ENCODE measurements around the gene KIF2C.
"Not testable (repeated sequence)": the region's sequence is repeated elsewhere in the genome, so short reads cannot be mapped to it uniquely, and the experiment has no call there.

The KIF2C gene

DNA sequence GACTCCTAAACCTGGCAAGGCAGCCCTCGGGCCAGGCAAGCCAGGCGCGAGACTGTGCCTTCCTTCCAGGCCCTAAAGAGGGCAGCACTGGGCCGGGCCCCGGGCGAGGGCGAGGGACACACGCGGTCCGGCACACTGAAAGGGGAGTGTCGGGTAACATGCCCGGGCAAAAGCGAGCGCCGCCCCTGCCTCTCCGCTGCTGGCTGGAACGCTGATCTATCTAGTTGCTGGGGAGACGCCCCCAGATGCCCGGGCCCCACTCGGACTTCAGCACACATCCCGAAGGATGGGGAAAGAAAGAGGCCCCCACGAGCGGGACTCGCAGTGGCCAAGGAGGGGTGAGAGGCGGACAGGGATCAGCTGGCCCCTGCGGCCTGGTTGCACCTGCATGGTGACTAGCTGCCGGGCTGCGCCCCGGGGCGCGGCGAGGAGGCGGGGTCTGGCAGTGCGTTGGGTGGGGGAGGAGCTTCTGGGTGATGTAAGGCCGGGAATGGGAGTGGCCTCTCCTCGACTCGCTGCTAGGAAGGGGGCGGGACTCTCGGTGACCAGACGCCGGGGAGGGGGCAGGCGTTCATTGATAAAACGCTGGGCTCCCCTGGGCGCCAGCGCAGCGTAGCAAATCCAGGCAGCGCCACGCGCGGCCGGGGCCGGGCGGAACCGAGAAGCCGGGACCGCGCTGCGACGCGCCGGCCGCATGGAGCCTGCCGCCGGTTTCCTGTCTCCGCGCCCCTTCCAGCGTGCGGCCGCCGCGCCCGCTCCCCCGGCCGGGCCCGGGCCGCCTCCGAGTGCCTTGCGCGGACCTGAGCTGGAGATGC is 60.3 kb downstream of the KIF2C start, which contains the start of gene PLK3:
Gene PLK3, plus strand, starts transcription at position 608 of the 815 bp plus-strand sequence. Its CDS starts 87 bp downstream, at position 695.
- DNase-seq: peak; percentile 99

DNA sequence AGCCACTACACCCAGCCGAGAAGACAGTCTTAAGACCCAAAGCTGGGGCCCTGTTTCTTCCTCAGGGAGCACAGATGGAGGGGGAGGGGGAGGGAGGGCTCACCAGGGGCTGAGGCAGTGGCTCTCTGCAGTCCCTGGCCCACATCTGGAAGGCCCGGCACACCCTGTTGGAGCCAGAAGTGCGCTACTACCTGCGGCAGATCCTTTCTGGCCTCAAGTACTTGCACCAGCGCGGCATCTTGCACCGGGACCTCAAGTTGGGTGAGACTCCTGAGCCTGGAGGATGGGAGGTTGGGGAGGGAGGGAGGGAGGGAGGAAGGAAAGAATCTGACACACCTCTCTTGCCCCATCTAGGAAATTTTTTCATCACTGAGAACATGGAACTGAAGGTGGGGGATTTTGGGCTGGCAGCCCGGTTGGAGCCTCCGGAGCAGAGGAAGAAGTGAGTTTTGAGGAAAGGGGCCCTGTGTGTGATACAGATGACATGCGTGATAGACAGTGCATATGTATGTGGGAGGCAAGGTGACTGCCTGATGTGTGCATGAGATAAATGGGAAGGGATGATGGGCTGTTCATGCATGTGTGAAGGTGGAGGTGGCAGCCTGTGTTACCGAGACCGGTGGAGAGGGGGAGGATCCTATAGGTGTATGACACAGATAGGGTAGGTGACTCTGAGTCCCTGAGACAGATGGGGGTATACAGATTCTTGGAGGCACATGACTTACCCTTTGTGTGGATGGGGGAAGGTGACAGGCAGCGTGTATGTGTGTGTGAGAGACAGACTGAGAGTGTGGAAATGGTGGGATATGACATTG is 62.1 kb downstream of the KIF2C start:
- DNase-seq: peak; percentile 41 to 60

- DNase-seq: no peak
These were observed 62.8 kb downstream of the KIF2C start for GRCh38 chr1:44802306-44803061.

- no peak for DNase-seq
These were observed 63.4 kb downstream of the KIF2C start for GRCh38 chr1:44803062-44803311.

- no peak for DNase-seq
These were observed 63.9 kb downstream of the KIF2C start for GRCh38 chr1:44803312-44804095.

GRCh38 chr1:44805311-44806024 is 65.8 kb downstream of the KIF2C start:
- no peak for DNase-seq

GRCh38 chr1:44806025-44806703 is 66.5 kb downstream of the KIF2C start:
- peak in 1 of 2 donors; percentile 37 for DNase-seq

- DNase-seq: peak in 1 of 2 donors; percentile 43
These were observed 67.2 kb downstream of the KIF2C start, which contains the start of gene DYNLT4 for GRCh38 chr1:44806704-44807363. DYNLT4 (minus strand) TSS chr1:44807351; CDS start chr1:44806668, 683 bp downstream.

DNA sequence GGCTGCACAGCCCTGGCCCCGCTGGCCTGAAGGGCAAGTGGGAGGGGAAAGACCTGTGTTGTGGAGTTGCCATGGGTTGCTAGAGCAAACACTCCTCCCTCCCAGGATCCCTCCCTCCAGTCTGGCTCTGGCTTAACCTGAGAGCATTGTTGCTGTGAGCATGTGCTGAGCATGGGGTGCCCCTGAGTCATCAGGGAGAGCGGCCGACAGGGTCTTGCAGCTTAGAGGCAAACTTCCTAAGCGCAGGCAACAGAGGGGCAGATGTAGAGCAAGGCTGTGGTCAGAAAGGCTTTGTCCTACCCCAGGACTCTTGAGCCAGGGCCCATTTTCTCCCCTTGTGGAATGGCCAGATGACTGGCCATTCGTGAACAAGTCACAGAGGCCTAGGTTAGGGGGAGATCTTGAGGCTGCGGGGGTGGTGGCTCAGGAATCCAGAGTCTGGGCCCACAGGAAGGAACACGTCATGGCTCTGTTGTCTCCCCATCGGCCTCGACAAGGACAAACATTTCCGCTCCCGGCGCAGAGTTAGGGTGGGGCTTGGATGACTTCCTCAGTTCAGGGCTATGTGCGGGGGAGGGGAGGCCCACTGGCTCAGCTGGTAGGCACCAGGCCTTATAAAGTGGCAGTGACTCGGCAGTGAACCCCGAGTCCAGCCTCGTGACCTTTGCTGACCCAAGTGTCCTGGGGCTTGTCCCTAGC is 67.9 kb downstream of the KIF2C start:
- peak; percentile 94 to 97 for DNase-seq

DNA sequence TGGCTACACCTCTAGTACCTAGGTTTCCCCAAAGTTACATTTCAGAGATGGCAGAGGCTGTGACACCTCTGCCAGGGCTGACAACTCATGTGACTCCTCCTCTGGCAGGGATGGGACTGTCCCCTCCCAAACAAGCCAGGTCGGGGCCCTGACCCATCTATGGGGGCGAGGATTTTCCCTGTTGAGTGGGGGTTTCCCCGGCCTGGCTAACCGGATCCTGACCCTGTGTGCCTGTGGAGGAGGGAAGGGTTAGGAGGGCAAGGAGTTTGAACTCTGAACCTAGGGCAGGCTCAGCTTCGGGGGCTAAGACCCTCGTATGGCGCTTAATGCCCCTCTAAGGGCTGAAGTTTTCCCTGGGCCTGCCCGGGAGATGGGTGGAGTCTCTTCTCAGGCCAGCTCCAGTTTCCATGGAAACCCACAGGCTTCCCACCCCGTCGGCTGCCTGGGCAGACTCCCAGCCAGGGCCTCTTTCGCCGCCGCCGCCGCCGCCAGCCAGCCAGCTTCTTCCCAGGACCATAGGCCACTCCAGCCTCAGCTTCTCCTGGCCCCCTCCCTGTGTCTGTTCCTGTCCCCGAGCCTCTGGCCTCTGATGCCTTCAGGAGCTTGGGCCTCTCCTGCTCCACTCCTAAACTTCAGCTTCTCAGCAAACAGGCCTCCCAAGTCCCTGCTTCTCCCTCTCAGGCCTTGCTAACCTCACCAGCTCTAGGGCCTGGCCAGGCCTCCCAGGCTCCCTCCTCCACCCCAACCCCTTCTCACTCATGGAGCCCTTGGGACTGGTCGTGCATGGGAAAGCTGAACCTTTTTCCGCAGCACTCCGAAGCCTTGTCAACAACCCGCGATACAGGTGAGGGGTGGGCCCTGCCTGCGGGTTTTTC is 68.7 kb downstream of the KIF2C start, which contains the start of gene BTBD19:
Gene BTBD19, plus strand, starts transcription at position 461 of the 875 bp plus-strand sequence. Its CDS starts 298 bp downstream, at position 759.
- no peak for DNase-seq

DNA sequence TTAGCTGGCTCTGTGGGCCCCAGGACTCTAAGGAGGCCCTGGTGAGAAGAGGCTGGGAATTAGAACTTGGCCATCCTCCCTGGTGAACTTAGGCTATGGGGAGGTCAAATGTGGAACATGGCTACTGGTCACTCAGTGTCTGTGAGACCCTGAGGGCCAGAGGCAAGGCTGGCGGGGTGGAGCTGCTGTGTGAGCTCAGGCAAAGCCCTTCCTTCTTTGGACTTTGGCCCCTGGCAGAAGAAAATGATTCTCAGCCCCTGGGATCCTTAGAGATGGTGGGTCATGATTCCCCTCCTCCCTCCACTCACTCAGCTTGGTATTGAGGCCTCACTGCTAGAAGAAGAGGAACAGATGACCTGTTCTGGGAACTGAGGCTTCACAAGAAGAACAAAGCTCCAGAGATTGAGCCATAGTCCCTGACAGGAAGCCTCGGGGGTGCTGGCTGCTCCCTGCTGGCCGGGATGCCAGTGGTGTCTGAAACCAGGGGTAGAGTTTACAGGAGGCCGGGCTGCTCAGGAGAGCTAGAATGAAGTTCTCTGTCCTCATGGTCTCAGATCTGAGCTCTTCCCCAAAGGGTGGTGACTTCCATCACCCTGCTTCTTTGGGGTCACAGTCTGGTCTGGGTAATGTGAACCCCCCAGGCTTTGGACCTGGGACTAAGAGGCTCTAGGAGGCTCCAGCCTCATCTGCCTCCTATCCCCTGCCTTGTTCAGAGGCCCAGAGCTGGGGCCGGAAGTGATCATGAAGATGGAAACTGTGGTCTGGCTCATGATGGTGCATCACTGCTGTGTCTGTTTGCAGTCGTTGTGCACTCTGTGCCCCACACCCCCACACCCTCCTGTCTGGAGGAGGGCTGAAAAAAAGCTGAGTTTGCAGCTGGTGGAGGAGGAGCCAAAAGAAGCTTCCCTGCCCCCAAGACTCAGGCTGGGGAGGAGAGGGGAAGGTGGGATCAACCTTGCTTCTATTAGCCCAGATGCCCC is 69.6 kb downstream of the KIF2C start:
- peak; percentile 91 to 93 for DNase-seq

GRCh38 chr1:44810101-44810761 is 70.6 kb downstream of the KIF2C start:
- DNase-seq: peak; percentile 51 to 57

DNA sequence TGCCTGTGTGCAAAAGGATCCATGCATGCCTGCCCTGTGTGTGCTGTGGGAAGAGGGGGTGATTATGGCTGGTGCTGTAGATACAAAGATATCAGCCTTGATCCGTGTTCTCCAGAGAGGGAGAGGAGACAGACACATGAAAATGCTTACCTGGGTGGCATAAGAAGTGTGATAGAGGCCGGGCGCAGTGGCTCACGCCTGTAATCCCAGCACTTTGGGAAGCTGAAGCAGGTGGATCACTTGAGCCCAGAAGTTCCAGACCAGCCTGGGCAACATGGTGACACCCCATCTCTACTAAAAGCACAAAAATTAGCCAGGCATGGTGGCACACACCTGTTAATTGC is 71.1 kb downstream of the KIF2C start:
- DNase-seq: peak in 1 of 2 donors; percentile 22

DNA sequence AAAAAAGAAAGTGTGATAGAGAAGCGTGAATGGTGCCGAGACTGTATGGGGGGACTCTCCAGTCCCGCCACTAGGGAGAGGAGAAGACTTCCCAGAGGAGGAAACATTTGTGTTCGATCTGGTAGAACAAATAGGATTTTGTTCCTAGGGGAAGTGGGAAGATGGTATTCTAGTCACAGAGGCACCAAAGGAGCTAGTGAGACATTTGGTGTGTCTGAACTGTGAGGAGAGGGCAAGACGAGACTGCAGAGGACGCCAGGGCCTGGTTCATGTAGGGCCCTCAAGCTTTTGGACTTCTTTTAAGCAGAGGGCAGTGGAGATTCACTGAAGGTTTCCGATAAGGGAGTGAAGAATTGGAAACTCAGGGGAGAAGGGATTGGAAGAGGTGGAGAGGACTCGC is 71.6 kb downstream of the KIF2C start:
- peak in 1 of 2 donors; percentile 19 for DNase-seq

DNA sequence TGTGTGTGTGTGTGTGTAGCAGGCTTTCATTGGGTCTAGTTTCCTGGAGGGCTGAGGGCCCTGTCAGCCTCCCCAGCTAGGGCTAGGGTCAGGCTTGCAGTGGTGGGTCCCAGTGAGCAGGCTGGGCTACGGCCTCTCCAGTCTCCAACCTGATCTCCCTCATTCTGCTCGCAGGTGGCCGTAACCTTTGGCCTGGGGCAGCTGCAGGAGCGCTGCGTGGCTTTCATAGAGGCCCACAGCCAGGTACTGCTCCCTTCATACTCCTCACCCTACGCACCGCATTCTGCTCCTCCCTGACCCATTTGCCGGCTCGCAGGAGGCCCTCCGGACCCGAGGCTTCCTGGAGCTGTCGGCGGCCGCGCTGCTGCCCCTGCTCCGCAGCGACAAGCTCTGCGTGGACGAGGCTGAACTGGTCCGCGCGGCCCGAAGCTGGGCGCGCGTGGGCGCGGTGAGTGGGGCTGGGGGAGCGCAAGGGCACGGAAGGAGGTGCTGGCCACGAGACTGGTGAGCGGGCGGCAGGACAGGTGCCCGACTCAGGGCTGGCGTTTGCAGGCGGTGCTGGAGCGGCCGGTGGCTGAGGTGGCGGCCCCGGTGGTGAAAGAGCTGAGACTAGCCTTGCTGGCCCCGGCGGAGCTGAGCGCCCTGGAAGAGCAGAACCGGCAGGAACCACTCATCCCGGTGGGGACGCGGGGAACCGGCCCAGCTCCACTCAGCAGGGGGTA is 73.3 kb downstream of the KIF2C start:
- peak in 1 of 2 donors; percentile 21 for DNase-seq

DNA sequence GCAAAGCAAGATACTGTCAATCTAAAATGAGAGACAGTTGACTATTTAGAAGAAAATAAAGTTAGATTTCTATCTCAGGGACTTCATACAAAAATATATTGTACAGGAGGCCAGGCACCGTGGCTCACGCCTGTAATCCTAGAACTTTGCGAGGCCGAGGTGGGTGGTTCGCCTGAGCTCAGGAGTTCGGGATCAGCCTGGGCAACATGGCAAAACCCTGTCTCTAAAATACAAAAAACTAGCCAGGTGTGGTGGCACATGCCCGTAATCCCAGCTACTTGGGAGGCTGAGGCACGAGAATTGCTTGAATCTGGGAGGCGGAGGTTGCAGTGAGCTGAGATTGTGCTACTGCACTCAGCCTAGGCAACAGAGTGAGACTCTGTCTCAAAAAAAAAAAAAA is 76.3 kb downstream of the KIF2C start:
- DNase-seq: not testable (repeated sequence)
